Panc1 (cell line): Measurements from ENCODE around the gene UQCC2. TPM values are rescaled to one million over a fixed set of nuclear protein-coding genes. Genes with fewer than 3 reads are reported as not detected.

Experiments
- ATAC-seq: fragments of 200-7000 bp; cut with Tn5 transposase; 2 replicates; pipeline ENCODE4 v1.9.1; 2020; ENCODE audit warnings: mild to moderate bottlenecking, moderate library complexity
- BruUV-seq: library from RNA; stranded (reverse); fragments of 400-500 nt; replicated peaks from 2 replicates; lab custom pipeline; 2021; lab: Mats Ljungman, UMichigan
- CTCF ChIA-PET: fragments of 300-600 bp; sonication (Branson Sonifier 250); formaldehyde crosslinking; loops from one replicate; lab custom pipeline; 2022; ENCODE audit warnings: antibody characterized with exemption; lab: Charles Lee
- POLR2A ChIA-PET: fragments of 300-600 bp; sonication (Branson Sonifier 250); formaldehyde crosslinking; loops from one replicate; lab custom pipeline; 2022; ENCODE audit warnings: antibody characterized with exemption; lab: Charles Lee
- DNase-seq: peaks from one replicate; pipeline ENCODE4 v3.0.0-alpha.2; 2010; ENCODE audit warnings: low read depth, low spot score
- H3K27ac ChIP-seq: 2 replicates; pipeline ENCODE4 v1.5.1; 2011; ENCODE audit warnings: mild to moderate bottlenecking, low read length, inconsistent platforms
- H3K27me3 ChIP-seq: fragments of 200-500 bp; sonication (Bioruptor generic); 2 replicates; pipeline ENCODE4 v1.6.0; 2014; ENCODE audit warnings: low read length, inconsistent platforms; ENCODE audit not compliant: control insufficient read depth, insufficient read depth
- H3K36me3 ChIP-seq: fragments of 200-500 bp; sonication (Bioruptor generic); 2 replicates; pipeline ENCODE4 v1.5.1; 2014; ENCODE audit warnings: inconsistent platforms, mild to moderate bottlenecking, low read length, moderate library complexity; ENCODE audit not compliant: control insufficient read depth, insufficient read depth
- H3K4me1 ChIP-seq: 2 replicates; pipeline ENCODE4 v1.5.1; 2011; ENCODE audit warnings: inconsistent platforms, mild to moderate bottlenecking, low read length, moderate library complexity; ENCODE audit not compliant: control insufficient read depth, insufficient read depth
- H3K4me3 ChIP-seq, 2 experiments: 2 replicates each; pipeline ENCODE4 v1.5.1; 2011 to 2012; ENCODE audit warnings: low read depth in 2 of 2, low read length in 2 of 2, mild to moderate bottlenecking in 2 of 2, inconsistent platforms in 1 of 2, moderate library complexity in 1 of 2
- H3K9me3 ChIP-seq: fragments of 200-500 bp; sonication (Bioruptor generic); 2 replicates; pipeline ENCODE4 v1.5.1; 2014; ENCODE audit warnings: low read depth, mild to moderate bottlenecking, inconsistent platforms, low read length, moderate library complexity; ENCODE audit not compliant: control insufficient read depth, insufficient read depth
- CTCF ChIP-seq: fragments of 450-650 bp; IDR thresholded peaks from 2 replicates; pipeline ENCODE4 v1.5.1; 2017; ENCODE audit warnings: mild to moderate bottlenecking
- POLR2AphosphoS5 ChIP-seq: IDR thresholded peaks from 2 replicates; pipeline ENCODE4 v1.6.1; 2012; ENCODE audit warnings: mild to moderate bottlenecking, low read depth, low read length, moderate library complexity
- REST ChIP-seq, 2 experiments: IDR thresholded peaks; 2 replicates each; pipeline ENCODE4 v1.6.1; 2011 to 2012; ENCODE audit warnings: low read depth in 2 of 2, control low read depth in 1 of 2, low read length in 1 of 2, mild to moderate bottlenecking in 1 of 2, moderate library complexity in 1 of 2; ENCODE audit not compliant: insufficient read depth in 1 of 2
- SIN3A ChIP-seq: IDR thresholded peaks from 2 replicates; pipeline ENCODE4 v1.6.1; 2012; ENCODE audit warnings: low read depth, mild to moderate bottlenecking, low read length, moderate library complexity, borderline replicate concordance; ENCODE audit not compliant: insufficient read depth
- TCF7L2 ChIP-seq: IDR thresholded peaks from 2 replicates; pipeline ENCODE4 v1.6.1; 2011; ENCODE audit warnings: mild to moderate bottlenecking, low read depth, low read length, inconsistent platforms
- in situ Hi-C: cut with HindIII; loops from 2 replicates; pipeline ENCODE4 v1.10.0; 2016; ENCODE audit warnings: low sequenced_read_pairs, low pct_unique_long_range_greater_than_20kb
- intact Hi-C: fragments of 100-400 bp; cut with micrococcal nuclease; formaldehyde crosslinking; loops from one replicate; pipeline ENCODE4 v1.10.0; 2022; ENCODE audit not compliant: unreplicated experiment
- total RNA-seq: library from RNA; stranded (reverse); gene quantifications from one replicate; pipeline ENCODE4 v1.2.1, GENCODE V29; 2021; ENCODE audit not compliant: unreplicated experiment

UQCC2 gene
- total RNA-seq, 1 experiment from 2014 or later, result 135 TPM

GRCh38 chr6:33678233-33678931 is 33.1 kb downstream of the UQCC2 start:
- DNase-seq (no peak), ATAC-seq (no peak)
- Histone ChIP-seq H3K4me3 (no peak overlapping the region), H3K27me3 (no peaks in the 10 kb centered on the region), H3K4me1 (peaks cover 1% of the 10 kb centered on the region), H3K9me3 (no peaks in the 10 kb centered on the region), H3K27ac (no peak overlapping the region), H3K36me3 (no peaks in the 10 kb centered on the region)
- ChIA-PET POLR2A (no interaction called here), CTCF (no interaction called here)
- TF ChIP-seq TCF7L2 (no peak), CTCF (no peak), SIN3A (no peak), POLR2AphosphoS5 (no peak), REST (IDR thresholded peaks at IDR 0.05; ENCODE audit: insufficient read depth in 1 of 2, low read depth in 2 of 2, low read length in 1 of 2) (no peak)
- no TSS peak for BruUV-seq
- intact Hi-C loops (no loop called here), in situ Hi-C loops (no loop called here)

- Histone ChIP-seq H3K36me3 (no peaks in the 10 kb centered on the region; the same call in 1 of the 2 replicates), H3K4me3 (no peak overlapping the region), H3K27ac (no peak overlapping the region), H3K27me3 (no peaks in the 10 kb centered on the region), H3K9me3 (no peaks in the 10 kb centered on the region), H3K4me1 (peaks cover 8% of the 10 kb centered on the region)
- ChIA-PET CTCF (no interaction called here), POLR2A (no interaction called here)
- ATAC-seq, result no peak
- TF ChIP-seq REST (IDR thresholded peaks at IDR 0.05; ENCODE audit: insufficient read depth in 1 of 2, low read depth in 2 of 2, low read length in 1 of 2), result no peak
- intact Hi-C loops, result no loop called here
- BruUV-seq, result no TSS peak
- in situ Hi-C loops, result no loop called here
- no peak for DNase-seq
These were observed 33.8 kb downstream of the UQCC2 start for GRCh38 chr6:33677689-33678088.
